OCI-LY7 (cell line): ENCODE results near the gene PRIM2.
"Not testable (repeated sequence)": the region's sequence is repeated elsewhere in the genome, so short reads cannot be mapped to it uniquely, and the experiment has no call there.

Experiments
- EZH2phosphoT487 ChIP-seq: fragments of 200-600 bp; sonication (generic); IDR thresholded peaks from 2 replicates; pipeline ENCODE4 v1.6.1; 2018; ENCODE audit warnings: low read depth, borderline replicate concordance, mild to moderate bottlenecking, mixed run types, antibody characterized with exemption, low read length, moderate library complexity, mixed read lengths
- TF ChIP-seq, protein P1 (sequence below): fragments of 200-600 bp; sonication (generic); conservative IDR thresholded peaks from 2 replicates; pipeline ENCODE4 v1.5.1; 2014; ENCODE audit warnings: mild to moderate bottlenecking, antibody characterized with exemption, low read length, moderate library complexity, mixed read lengths

DNA sequence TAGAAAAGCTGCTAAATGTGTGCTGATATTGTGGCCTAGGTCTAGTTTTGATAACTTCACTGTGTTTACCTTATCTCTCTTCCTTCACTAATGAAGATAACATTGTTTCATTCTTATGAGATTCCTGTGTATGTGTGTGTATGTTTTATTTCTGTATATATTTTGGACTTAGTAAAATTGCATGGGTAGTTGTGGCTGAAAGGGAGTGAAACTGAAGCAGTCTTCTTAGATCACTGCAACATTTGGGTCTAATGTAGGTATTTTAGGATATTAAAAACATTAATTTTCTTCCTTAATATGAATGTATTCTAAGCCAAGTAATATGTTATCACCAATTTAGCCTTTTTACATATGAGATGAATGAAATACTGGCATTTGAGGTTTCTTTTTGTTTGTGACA is 114.3 kb downstream of the PRIM2 start:
- TF ChIP-seq, protein P1, sequence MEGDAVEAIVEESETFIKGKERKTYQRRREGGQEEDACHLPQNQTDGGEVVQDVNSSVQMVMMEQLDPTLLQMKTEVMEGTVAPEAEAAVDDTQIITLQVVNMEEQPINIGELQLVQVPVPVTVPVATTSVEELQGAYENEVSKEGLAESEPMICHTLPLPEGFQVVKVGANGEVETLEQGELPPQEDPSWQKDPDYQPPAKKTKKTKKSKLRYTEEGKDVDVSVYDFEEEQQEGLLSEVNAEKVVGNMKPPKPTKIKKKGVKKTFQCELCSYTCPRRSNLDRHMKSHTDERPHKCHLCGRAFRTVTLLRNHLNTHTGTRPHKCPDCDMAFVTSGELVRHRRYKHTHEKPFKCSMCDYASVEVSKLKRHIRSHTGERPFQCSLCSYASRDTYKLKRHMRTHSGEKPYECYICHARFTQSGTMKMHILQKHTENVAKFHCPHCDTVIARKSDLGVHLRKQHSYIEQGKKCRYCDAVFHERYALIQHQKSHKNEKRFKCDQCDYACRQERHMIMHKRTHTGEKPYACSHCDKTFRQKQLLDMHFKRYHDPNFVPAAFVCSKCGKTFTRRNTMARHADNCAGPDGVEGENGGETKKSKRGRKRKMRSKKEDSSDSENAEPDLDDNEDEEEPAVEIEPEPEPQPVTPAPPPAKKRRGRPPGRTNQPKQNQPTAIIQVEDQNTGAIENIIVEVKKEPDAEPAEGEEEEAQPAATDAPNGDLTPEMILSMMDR: not testable (repeated sequence)
- not testable (repeated sequence) for TF ChIP-seq EZH2phosphoT487
